SK-N-SH treated with all-trans-retinoic acid at 6 μM for 48 hours (cell line): ENCODE results near the gene FILIP1.

Source experiments
- ATAC-seq: fragments of 200-7000 bp; cut with Tn5 transposase; 3 replicates; pipeline ENCODE4 v1.9.1; 2020; ENCODE audit warnings: mild to moderate bottlenecking, moderate library complexity
- ARNTL ChIP-seq: fragments of 450-650 bp; formaldehyde crosslinking; IDR thresholded peaks from 2 replicates; pipeline ENCODE4 v1.5.0; 2020; ENCODE audit warnings: low read depth, mild to moderate bottlenecking, moderate library complexity, borderline replicate concordance
- CREB5 ChIP-seq: fragments of 250-450 bp; sonication (Bioruptor Pico); IDR thresholded peaks from 2 replicates; pipeline ENCODE4 v1.5.1; 2020; ENCODE audit warnings: low read depth, mild to moderate bottlenecking, moderate library complexity
- CSDC2 ChIP-seq: fragments of 250-450 bp; sonication (Bioruptor Pico); IDR thresholded peaks from 2 replicates; pipeline ENCODE4 v1.5.0; 2020; ENCODE audit warnings: mild to moderate bottlenecking, moderate library complexity
- CSRNP3 ChIP-seq: fragments of 250-450 bp; sonication (Bioruptor Pico); IDR thresholded peaks from 2 replicates; pipeline ENCODE4 v1.5.1; 2021; ENCODE audit warnings: mild to moderate bottlenecking, moderate library complexity
- ESRRG ChIP-seq: fragments of 250-450 bp; sonication (Bioruptor Pico); IDR thresholded peaks from 2 replicates; pipeline ENCODE4 v1.6.1; 2021; ENCODE audit warnings: mild to moderate bottlenecking
- GLIS3 ChIP-seq: fragments of 250-450 bp; sonication (Bioruptor Pico); IDR thresholded peaks from 2 replicates; pipeline ENCODE4 v1.5.0; 2020; ENCODE audit warnings: mild to moderate bottlenecking, moderate library complexity
- ISL1 ChIP-seq: fragments of 250-450 bp; sonication (Bioruptor Pico); IDR thresholded peaks from 2 replicates; pipeline ENCODE4 v2.1.2; 2022; ENCODE audit warnings: mild to moderate bottlenecking, moderate library complexity
- OSR1 ChIP-seq: fragments of 250-450 bp; sonication (Bioruptor Pico); IDR thresholded peaks from 2 replicates; pipeline ENCODE4 v1.8.0; 2022; ENCODE audit warnings: moderate library complexity, mild to moderate bottlenecking, inconsistent platforms
- PATZ1 ChIP-seq: fragments of 250-450 bp; sonication (Bioruptor Pico); IDR thresholded peaks from 2 replicates; pipeline ENCODE4 v1.8.0; 2020; ENCODE audit warnings: mild to moderate bottlenecking, moderate library complexity, borderline replicate concordance
- POU6F1 ChIP-seq: fragments of 250-450 bp; sonication (Bioruptor Pico); IDR thresholded peaks from 2 replicates; pipeline ENCODE4 v1.8.0; 2021; ENCODE audit warnings: low read depth, mild to moderate bottlenecking, moderate library complexity, borderline replicate concordance
- PPARA ChIP-seq: fragments of 250-450 bp; sonication (Bioruptor Pico); IDR thresholded peaks from 2 replicates; pipeline ENCODE4 v1.5.0; 2020; ENCODE audit warnings: mild to moderate bottlenecking, borderline replicate concordance
- RARB ChIP-seq: fragments of 250-450 bp; sonication (Bioruptor Pico); IDR thresholded peaks from 2 replicates; pipeline ENCODE4 v1.8.0; 2021; ENCODE audit warnings: mild to moderate bottlenecking, moderate library complexity
- SNAI2 ChIP-seq: fragments of 250-450 bp; sonication (Bioruptor Pico); IDR thresholded peaks from 2 replicates; pipeline ENCODE4 v1.5.0; 2020; ENCODE audit warnings: mild to moderate bottlenecking, moderate library complexity
- TCF4 ChIP-seq: fragments of 250-450 bp; sonication (Bioruptor Pico); IDR thresholded peaks from 2 replicates; pipeline ENCODE4 v1.8.0; 2021; ENCODE audit warnings: mild to moderate bottlenecking, moderate library complexity, borderline replicate concordance
- TOX ChIP-seq: fragments of 250-450 bp; sonication (Bioruptor Pico); IDR thresholded peaks from 2 replicates; pipeline ENCODE4 v1.8.0; 2021; ENCODE audit warnings: mild to moderate bottlenecking, moderate library complexity, borderline replicate concordance
- TSHZ2 ChIP-seq: fragments of 250-450 bp; sonication (Bioruptor Pico); IDR thresholded peaks from 2 replicates; pipeline ENCODE4 v1.5.0; 2020; ENCODE audit warnings: mild to moderate bottlenecking, moderate library complexity
- ZC3H10 ChIP-seq: fragments of 250-450 bp; sonication (Bioruptor Pico); IDR thresholded peaks from 2 replicates; pipeline ENCODE4 v1.5.1; 2021; ENCODE audit warnings: mild to moderate bottlenecking, moderate library complexity
- ZFP3 ChIP-seq: fragments of 250-450 bp; sonication (Bioruptor Pico); IDR thresholded peaks from 2 replicates; pipeline ENCODE4 v1.5.0; 2020; ENCODE audit warnings: mild to moderate bottlenecking, moderate library complexity
- ZFP30 ChIP-seq: fragments of 450-650 bp; formaldehyde crosslinking; IDR thresholded peaks from 2 replicates; pipeline ENCODE4 v1.5.0; 2022; ENCODE audit warnings: mild to moderate bottlenecking, moderate library complexity
- ZNF565 ChIP-seq: fragments of 450-650 bp; formaldehyde crosslinking; conservative IDR thresholded peaks from 2 replicates; pipeline ENCODE4 v1.5.0; 2020; ENCODE audit warnings: low read depth, mild to moderate bottlenecking, moderate library complexity
- ZNF70 ChIP-seq: fragments of 450-650 bp; formaldehyde crosslinking; IDR thresholded peaks from 2 replicates; pipeline ENCODE4 v1.5.0; 2020; ENCODE audit warnings: mild to moderate bottlenecking, moderate library complexity

Gene FILIP1

GRCh38 chr6:75363304-75363703 lies 130.3 kb downstream of the FILIP1 start:
- no peak for TF ChIP-seq CSDC2 (CRISPR knock-in tag)
- no peak for TF ChIP-seq ZNF565 (CRISPR knock-in tag)
- no peak for TF ChIP-seq ISL1
- no peak for TF ChIP-seq PPARA (CRISPR knock-in tag)
- TF ChIP-seq ESRRG = no peak
- ATAC-seq = no peak

- ATAC-seq = no peak
- TF ChIP-seq TOX (CRISPR knock-in tag) (no peak), CREB5 (no peak)
Measured at GRCh38 chr6:75353644-75354043, 140.0 kb downstream of the FILIP1 start.

- TF ChIP-seq CSRNP3 (CRISPR knock-in tag) (no peak), TSHZ2 (CRISPR knock-in tag) (no peak), ESRRG (no peak), POU6F1 (CRISPR knock-in tag) (no peak), ISL1 (no peak), TOX (CRISPR knock-in tag) (no peak), ZNF565 (CRISPR knock-in tag) (no peak), ZNF70 (CRISPR knock-in tag) (no peak), OSR1 (no peak), GLIS3 (no peak), SNAI2 (CRISPR knock-in tag) (no peak), ARNTL (no peak), PPARA (CRISPR knock-in tag) (no peak), ZFP3 (no peak), ZC3H10 (CRISPR knock-in tag) (no peak), RARB (no peak), ZFP30 (CRISPR knock-in tag) (no peak), TCF4 (no peak)
Measured at GRCh38 chr6:75351570-75351969, 142.0 kb downstream of the FILIP1 start.

GRCh38 chr6:75350808-75351207 lies 142.8 kb downstream of the FILIP1 start:
- TF ChIP-seq ZFP30 (CRISPR knock-in tag) = no peak
- no peak for TF ChIP-seq PPARA (CRISPR knock-in tag)
- no peak for TF ChIP-seq TOX (CRISPR knock-in tag)
- TF ChIP-seq ZNF565 (CRISPR knock-in tag) = no peak
- TF ChIP-seq PATZ1 (CRISPR knock-in tag) = no peak
- TF ChIP-seq CSDC2 (CRISPR knock-in tag) = no peak
- no peak for TF ChIP-seq ZC3H10 (CRISPR knock-in tag)
- TF ChIP-seq RARB = no peak
- TF ChIP-seq TSHZ2 (CRISPR knock-in tag) = no peak
- no peak for TF ChIP-seq CREB5
- no peak for TF ChIP-seq ZFP3
- no peak for TF ChIP-seq TCF4
- TF ChIP-seq ZNF70 (CRISPR knock-in tag) = no peak
- no peak for ATAC-seq

More at GRCh38 chr6:75351570-75351969, 142.0 kb downstream of the FILIP1 start:
- ATAC-seq = no peak
